CD14-positive monocyte (primary cell): ENCODE measurements around the gene ODC1. TPM values are rescaled to one million over a fixed set of nuclear protein-coding genes. Genes with fewer than 3 reads are reported as not detected.

Experiments used
- DNase-seq, 3 donors: peaks; one replicate each; pipeline ENCODE4 v3.0.0-alpha.2; 2011 to 2022
- H2AFZ ChIP-seq: 2 replicates; pipeline ENCODE4 v1.6.0; 2012; ENCODE audit warnings: mild to moderate bottlenecking, low read depth, low read length, inconsistent platforms; ENCODE audit not compliant: insufficient read depth, poor library complexity, severe bottlenecking
- H3K27ac ChIP-seq, 2 donors: 1 replicate in 1 of 2; 2 replicates in 1 of 2; pipeline ENCODE4 v1.5.1; 2012 to 2013; ENCODE audit warnings: low read length in 2 of 2, control low read depth in 1 of 2, inconsistent platforms in 1 of 2, low read depth in 1 of 2, mild to moderate bottlenecking in 1 of 2
- H3K27me3 ChIP-seq, 2 donors: one replicate each; pipeline versions ENCODE4 v1.6.0 to v1.6.1; 2011 to 2013; ENCODE audit warnings: low read length in 2 of 2; ENCODE audit not compliant: control insufficient read depth in 2 of 2, insufficient read depth in 2 of 2
- H3K36me3 ChIP-seq, 2 donors: replicated peaks in 1 of 2; 1 replicate in 1 of 2; 2 replicates in 1 of 2; pipeline versions ENCODE4 v1.5.1 to v1.6.1; 2012 to 2013; ENCODE audit warnings: low read length in 2 of 2, control low read depth in 1 of 2, inconsistent platforms in 1 of 2, mild to moderate bottlenecking in 1 of 2; ENCODE audit not compliant: insufficient read depth in 2 of 2, control insufficient read depth in 1 of 2
- H3K4me1 ChIP-seq, 2 donors: 1 replicate in 1 of 2; 2 replicates in 1 of 2; pipeline versions ENCODE4 v1.5.1 to v1.6.1; 2012 to 2013; ENCODE audit warnings: low read length in 2 of 2, control low read depth in 1 of 2, inconsistent platforms in 1 of 2, mild to moderate bottlenecking in 1 of 2, moderate library complexity in 1 of 2; ENCODE audit not compliant: insufficient read depth in 2 of 2, control insufficient read depth in 1 of 2
- H3K4me2 ChIP-seq: replicated peaks from 2 replicates; pipeline ENCODE3; 2012; ENCODE audit warnings: low read length, moderate library complexity, mild to moderate bottlenecking; ENCODE audit not compliant: poor library complexity, severe bottlenecking; ENCODE audit errors: extremely low read depth
- H3K4me3 ChIP-seq, 3 experiments: fragments of 200-600 bp in 1 of 3; sonication (generic) in 1 of 3; replicated peaks in 1 of 3; 1 replicate in 2 of 3; 2 replicates in 1 of 3; pipeline ENCODE4 v1.5.1; 2011 to 2013; ENCODE audit warnings: low read length in 3 of 3, mild to moderate bottlenecking in 3 of 3, control low read depth in 2 of 3, low read depth in 2 of 3, inconsistent platforms in 1 of 3, moderate library complexity in 1 of 3
- H3K79me2 ChIP-seq: 2 replicates; pipeline ENCODE4 v1.6.0; 2012; ENCODE audit warnings: mild to moderate bottlenecking, control low read depth, inconsistent platforms, low read length, moderate library complexity; ENCODE audit not compliant: insufficient read depth
- H3K9ac ChIP-seq: 2 replicates; pipeline ENCODE4 v1.6.0; 2017; ENCODE audit warnings: low read length, mild to moderate bottlenecking; ENCODE audit not compliant: insufficient read depth, poor library complexity, severe bottlenecking
- H3K9me3 ChIP-seq, 2 donors: replicated peaks in 1 of 2; 1 replicate in 1 of 2; 2 replicates in 1 of 2; pipeline versions ENCODE4 v1.5.1 to v1.6.1; 2012 to 2013; ENCODE audit warnings: low read length in 2 of 2, control low read depth in 1 of 2; ENCODE audit not compliant: control insufficient read depth in 1 of 2, insufficient read depth in 1 of 2
- H4K20me1 ChIP-seq: 2 replicates; pipeline ENCODE4 v1.6.0; 2012; ENCODE audit warnings: mild to moderate bottlenecking, low read length, control low read depth, moderate library complexity; ENCODE audit not compliant: insufficient read depth
- H3K27ac Mint-ChIP-seq, 7 donors: one replicate each; pipeline ENCODE4 v1.8.0; 2020; ENCODE audit warnings: mild to moderate bottlenecking in 7 of 7, mixed read lengths in 7 of 7, moderate library complexity in 6 of 7, inconsistent platforms in 2 of 7
- H3K27me3 Mint-ChIP-seq, 3 donors: one replicate each; pipeline ENCODE4 v1.8.0; 2021 to 2022; ENCODE audit warnings: low read depth in 3 of 3, mild to moderate bottlenecking in 3 of 3, mixed read lengths in 3 of 3, moderate library complexity in 3 of 3, inconsistent platforms in 1 of 3
- H3K36me3 Mint-ChIP-seq, 2 donors: one replicate each; pipeline ENCODE4 v1.8.0; 2020; ENCODE audit warnings: mixed read lengths in 2 of 2, inconsistent platforms in 1 of 2, mild to moderate bottlenecking in 1 of 2
- H3K4me1 Mint-ChIP-seq: one replicate; pipeline ENCODE4 v1.8.0; 2020; ENCODE audit warnings: mild to moderate bottlenecking, mixed read lengths
- H3K4me3 Mint-ChIP-seq, 2 donors: one replicate each; pipeline ENCODE4 v1.8.0; 2020; ENCODE audit warnings: mild to moderate bottlenecking in 2 of 2, mixed read lengths in 2 of 2, moderate library complexity in 1 of 2
- H3K9me3 Mint-ChIP-seq, 7 donors: one replicate each; pipeline ENCODE4 v1.8.0; 2020 to 2022; ENCODE audit warnings: mixed read lengths in 7 of 7, mild to moderate bottlenecking in 6 of 7, moderate library complexity in 6 of 7, inconsistent platforms in 2 of 7
- CTCF ChIP-seq: fragments of 200-600 bp; IDR thresholded peaks from one replicate; pipeline ENCODE4 v1.8.0; 2022; ENCODE audit warnings: antibody characterized with exemption, mild to moderate bottlenecking
- WGBS: methylation state at CpG from one replicate; pipeline ENCODE4 v1.1.5; 2013; ENCODE audit warnings: missing lambda C conversion rate; ENCODE audit not compliant: insufficient coverage; 5-methylcytosine and 5-hydroxymethylcytosine counted together
- intact Hi-C, 2 donors: fragments of 100-400 bp; cut with micrococcal nuclease; formaldehyde crosslinking; loops; one replicate each; pipeline versions ENCODE4 v1.15.0 to v1.15.1; 2023
- polyA plus RNA-seq, 3 donors: library from polyadenylated mRNA; depleted of rRNA in 1 of 3; unstranded in 2 of 3; stranded (reverse) in 1 of 3; fragments of 300-500 nt in 2 of 3; fragments of >200 nt in 1 of 3; fragmentation: Illumina TruSeq in 2 of 3; gene quantifications; 1 replicate in 2 of 3; 2 replicates in 1 of 3; pipeline ENCODE4 v1.2.3, GENCODE V29; 2012 to 2021

ODC1 gene
- polyA plus RNA-seq, 3 donors: 22.7 to 27.3 (median 23.6) TPM

GRCh38 chr2:10481055-10481665 is 33.0 kb upstream of the ODC1 start:
- intact Hi-C loops: no loop called here
- WGBS: 57% methylated on average over 1 of the region's 3 CpGs
- no peaks in the 10 kb centered on the region for H3K27me3 ChIP-seq
- Mint-ChIP-seq H3K9me3 (no peaks in the 10 kb centered on the region), H3K27me3 (peaks cover 10 to 18% (median 14%) of the 10 kb centered on the region in 3 donors), H3K27ac (peak overlapping the region in 1 of 7 donors; percentile 37), H3K4me1 (no peaks in the 10 kb centered on the region), H3K36me3 (no peaks in the 10 kb centered on the region), H3K4me3 (peak overlapping the region in 1 of 2 donors; percentile 39)
- no peaks in the 10 kb centered on the region for H4K20me1 ChIP-seq
- no peak overlapping the region for H3K9ac ChIP-seq
- no peak for DNase-seq
- no peaks in the 10 kb centered on the region for H3K36me3 ChIP-seq
- H3K4me2 ChIP-seq: no peak overlapping the region
- no peaks in the 10 kb centered on the region for H3K79me2 ChIP-seq
- no peak for TF ChIP-seq CTCF
- H3K9me3 ChIP-seq: no peaks in the 10 kb centered on the region
- H3K27ac ChIP-seq: no peak overlapping the region
- H3K4me3 ChIP-seq: no peak overlapping the region
- H3K4me1 ChIP-seq: no peaks in the 10 kb centered on the region
- no peak overlapping the region for H2AFZ ChIP-seq

- H3K4me1 Mint-ChIP-seq: no peaks in the 10 kb centered on the region
- H3K36me3 ChIP-seq: no peaks in the 10 kb centered on the region
- WGBS: 93% methylated on average over 2 of the region's 2 CpGs
- H3K9me3 Mint-ChIP-seq: no peaks in the 10 kb centered on the region
- no peaks in the 10 kb centered on the region for H3K79me2 ChIP-seq
- intact Hi-C loops: no loop called here
- no peaks in the 10 kb centered on the region for H3K4me1 ChIP-seq
- no peak for DNase-seq
- H3K9me3 ChIP-seq: no peaks in the 10 kb centered on the region
- H3K9ac ChIP-seq: no peak overlapping the region
- no peak overlapping the region for H3K4me3 ChIP-seq
- peaks cover 10 to 18% (median 14%) of the 10 kb centered on the region in 3 donors for H3K27me3 Mint-ChIP-seq
- H3K36me3 Mint-ChIP-seq: no peaks in the 10 kb centered on the region
- peak overlapping the region in 1 of 2 donors; percentile 6 for H3K4me3 Mint-ChIP-seq
- TF ChIP-seq CTCF: no peak
- no peak overlapping the region for H3K27ac ChIP-seq
- no peak overlapping the region for H2AFZ ChIP-seq
- H3K27ac Mint-ChIP-seq: peak overlapping the region in 2 of 7 donors; percentile 33 to 41
- no peaks in the 10 kb centered on the region for H3K27me3 ChIP-seq
- H3K4me2 ChIP-seq: no peak overlapping the region
- no peaks in the 10 kb centered on the region for H4K20me1 ChIP-seq
These were observed 32.3 kb upstream of the ODC1 start for GRCh38 chr2:10480359-10480949.
